Stomach (tissue), 9 donors: Measurements from ENCODE around the gene USP48. TPM values are rescaled to one million over a fixed set of nuclear protein-coding genes. Genes with fewer than 3 reads are reported as not detected.
"Not testable (repeated sequence)": the region's sequence is repeated elsewhere in the genome, so short reads cannot be mapped to it uniquely, and the experiment has no call there.

Source experiments
- DNase-seq, 2 donors: peaks; one replicate each; pipeline versions ENCODE4 v3.0.0 to v3.0.0-alpha.2; 2013 to 2019
- H3K27ac ChIP-seq, 5 donors: fragments of 200-600 bp in 4 of 5; sonication (generic) in 4 of 5; one replicate each; pipeline ENCODE4 v1.5.1; 2013 to 2019; ENCODE audit warnings: mild to moderate bottlenecking in 1 of 5, moderate library complexity in 1 of 5
- H3K27me3 ChIP-seq, 3 donors: fragments of 200-600 bp; sonication (generic); one replicate each; pipeline ENCODE4 v1.5.1; 2017 to 2019; ENCODE audit warnings: mixed run types in 1 of 3
- H3K36me3 ChIP-seq, 4 donors: fragments of 200-600 bp; sonication (generic); 1 replicate in 3 of 4; 2 replicates in 1 of 4; pipeline ENCODE4 v1.5.1; 2016 to 2019
- H3K4me1 ChIP-seq, 4 donors: fragments of 200-600 bp; sonication (generic); one replicate each; pipeline ENCODE4 v1.5.1; 2016 to 2019
- H3K4me3 ChIP-seq, 4 donors: fragments of 200-600 bp; sonication (generic) in 3 of 4; one replicate each; pipeline ENCODE4 v1.5.1; 2016 to 2019; ENCODE audit warnings: mild to moderate bottlenecking in 1 of 4
- H3K9me3 ChIP-seq, 4 donors: fragments of 200-600 bp; sonication (generic); one replicate each; pipeline ENCODE4 v1.5.1; 2016 to 2019
- CTCF ChIP-seq, 7 experiments: fragments of 450-650 bp in 4 of 7; fragments of 200-600 bp in 3 of 7; sonication (generic) in 3 of 7; IDR thresholded peaks; one replicate each; pipeline ENCODE4 v1.5.1; 2016 to 2019; ENCODE audit warnings: antibody characterized with exemption in 7 of 7, control low read depth in 2 of 7, mild to moderate bottlenecking in 1 of 7
- EP300 ChIP-seq: sonication (generic); formaldehyde crosslinking; IDR thresholded peaks from one replicate; pipeline ENCODE4 v1.6.1; 2017; ENCODE audit warnings: antibody characterized with exemption
- POLR2A ChIP-seq, 4 donors: fragments of 450-650 bp; IDR thresholded peaks; one replicate each; pipeline ENCODE4 v1.6.1; 2016; ENCODE audit warnings: antibody characterized with exemption in 4 of 4, control low read depth in 2 of 4, mild to moderate bottlenecking in 1 of 4, moderate library complexity in 1 of 4
- POLR2AphosphoS5 ChIP-seq, 3 donors: sonication (generic); formaldehyde crosslinking; IDR thresholded peaks; one replicate each; pipeline ENCODE4 v1.6.1; 2016; ENCODE audit warnings: antibody characterized with exemption in 3 of 3
- WGBS, 5 donors: extraction: QIAGEN DNeasy Blood & Tissue Kit in 3 of 5; methylation state at CpG; one replicate each; pipeline versions ENCODE4 v1.1.5 to v1.1.7; 2013 to 2018; 5-methylcytosine and 5-hydroxymethylcytosine counted together
- intact Hi-C: fragments of 100-400 bp; cut with DNase I; formaldehyde crosslinking; loops from one replicate; pipeline ENCODE4 v1.15.1; 2023; ENCODE audit warnings: low total_unique reads
- polyA plus RNA-seq, 3 donors: library from polyadenylated mRNA; stranded (reverse); fragments of 200-250 nt; gene quantifications; one replicate each; pipeline ENCODE4 v1.2.3, GENCODE V29; 2013
- total RNA-seq, 5 donors: library from RNA; depleted of rRNA; stranded (reverse); fragments of >200 nt; gene quantifications; one replicate each; pipeline versions ENCODE4 v1.1.0 to v1.2.3, GENCODE V29; 2014 to 2016
- donor health status: healthy with polysubstance abuse.
- donor health status: Bipolar disorder and iron deficiency.
- donor health status: healthy.

USP48 gene
- total and polyA plus RNA-seq, 8 donors = 12.7 to 144 (median 78.7) TPM

GRCh38 chr1:21677168-21677567 is 105.8 kb downstream of the USP48 start:
- DNase-seq = no peak
- H3K9me3 ChIP-seq = no peaks in the 10 kb centered on the region
- WGBS, 5 donors = 85 to 94% (median 91%) methylated on average over 3 to 6 of the region's 6 CpGs
- peaks cover 19 to 56% (median 53%) of the 10 kb centered on the region in 4 donors for H3K36me3 ChIP-seq
- intact Hi-C loops = no loop called here
- H3K4me3 ChIP-seq = no peak overlapping the region
- TF ChIP-seq CTCF (IDR thresholded peaks at IDR 0.05) = no peak
- TF ChIP-seq POLR2AphosphoS5 (IDR thresholded peaks at IDR 0.05) = no peak
- no peak for TF ChIP-seq EP300
- TF ChIP-seq POLR2A (IDR thresholded peaks at IDR 0.05) = no peak
- H3K4me1 ChIP-seq = peaks cover 17 to 20% (median 18%) of the 10 kb centered on the region in 4 donors
- no peaks in the 10 kb centered on the region for H3K27me3 ChIP-seq
- H3K27ac ChIP-seq = no peak overlapping the region

- WGBS, 5 donors = 77 to 86% (median 79%) methylated on average over 10 of the region's 10 CpGs
- Histone ChIP-seq H3K27ac (no peak overlapping the region), H3K27me3 (peaks cover 0 to 11% (median 2%) of the 10 kb centered on the region in 3 donors), H3K9me3 (no peaks in the 10 kb centered on the region), H3K36me3 (peaks cover 15 to 34% (median 33%) of the 10 kb centered on the region in 4 donors), H3K4me1 (peaks cover 17 to 36% (median 28%) of the 10 kb centered on the region in 4 donors), H3K4me3 (no peak overlapping the region)
- no peak for DNase-seq
- TF ChIP-seq CTCF (IDR thresholded peaks at IDR 0.05) = no peak
- no peak for TF ChIP-seq POLR2A (IDR thresholded peaks at IDR 0.05)
- TF ChIP-seq EP300 = no peak
- TF ChIP-seq POLR2AphosphoS5 (IDR thresholded peaks at IDR 0.05) = no peak
- intact Hi-C loops = no loop called here
Observed at GRCh38 chr1:21674957-21675356, 108.0 kb downstream of the USP48 start.

GRCh38 chr1:21673853-21674252 is 109.1 kb downstream of the USP48 start:
- intact Hi-C loops, H3K9me3 ChIP-seq, H3K4me3 ChIP-seq, DNase-seq: not testable (repeated sequence)
- Histone ChIP-seq H3K27me3 (peaks cover 0 to 22% (median 13%) of the 10 kb centered on the region in 3 donors), H3K36me3 (peaks cover 5 to 23% (median 22%) of the 10 kb centered on the region in 4 donors), H3K27ac (peak overlapping the region in 4 of 5 donors; percentile 25 to 60 (median 48)), H3K4me1 (peaks cover 26 to 47% (median 39%) of the 10 kb centered on the region in 4 donors)
- WGBS, 5 donors = 81 to 90% (median 88%) methylated on average over 5 to 7 of the region's 7 CpGs

- WGBS, 5 donors = 1 to 30% (median 9%) methylated on average over 5 to 9 of the region's 9 CpGs
- Histone ChIP-seq H3K27ac (peak overlapping the region; percentile 23 to 60 (median 39)), H3K27me3 (peaks cover 0 to 28% (median 18%) of the 10 kb centered on the region in 3 donors), H3K4me1 (peaks cover 31 to 53% (median 45%) of the 10 kb centered on the region in 4 donors), H3K9me3 (no peaks in the 10 kb centered on the region), H3K36me3 (peaks cover 0 to 17% (median 16%) of the 10 kb centered on the region in 4 donors), H3K4me3 (no peak overlapping the region)
- TF ChIP-seq POLR2AphosphoS5 (IDR thresholded peaks at IDR 0.05) = peak in 2 of 3 donors; percentile 44 to 65
- TF ChIP-seq POLR2A (IDR thresholded peaks at IDR 0.05) = no peak
- intact Hi-C loops = no loop called here
- peak in 1 of 2 donors; percentile 82 for DNase-seq
Observed at GRCh38 chr1:21673277-21673780, 109.6 kb downstream of the USP48 start.

- peaks cover 0 to 34% (median 24%) of the 10 kb centered on the region in 3 donors for H3K27me3 ChIP-seq
- no peak overlapping the region for H3K4me3 ChIP-seq
- peaks cover 0 to 11% (median 10%) of the 10 kb centered on the region in 4 donors for H3K36me3 ChIP-seq
- peak overlapping the region in 4 of 5 donors; percentile 25 to 60 (median 48) for H3K27ac ChIP-seq
- no peak for DNase-seq
- no peaks in the 10 kb centered on the region for H3K9me3 ChIP-seq
- peaks cover 33 to 59% (median 49%) of the 10 kb centered on the region in 4 donors for H3K4me1 ChIP-seq
- WGBS, 5 donors = 73 to 83% (median 81%) methylated on average over 10 of the region's 10 CpGs
- no peak for TF ChIP-seq EP300
- no peak for TF ChIP-seq POLR2AphosphoS5 (IDR thresholded peaks at IDR 0.05)
- intact Hi-C loops = no loop called here
Observed at GRCh38 chr1:21672478-21673276, 110.3 kb downstream of the USP48 start.
